DOHH2 (cell line): Measurements from ENCODE around the gene MAK.
A peak's percentile ranks its signal among the peaks of the same experiment; 100 is the strongest.

Experiments
- H3F3A ChIP-seq: fragments of 200-600 bp; sonication (generic), shearing (Covaris generic); 2 replicates; pipeline ENCODE4 v1.6.0; 2016; ENCODE audit warnings: antibody characterized with exemption, mild to moderate bottlenecking; ENCODE audit not compliant: control insufficient read depth, insufficient read depth
- H3K27ac ChIP-seq: fragments of 200-600 bp; sonication (generic); 2 replicates; pipeline ENCODE4 v1.5.1; 2014; ENCODE audit warnings: low read depth, mild to moderate bottlenecking, low read length, moderate library complexity
- H3K27me3 ChIP-seq: fragments of 200-600 bp; sonication (generic); 2 replicates; pipeline ENCODE4 v1.6.1; 2014; ENCODE audit warnings: mild to moderate bottlenecking, low read length, mixed read lengths; ENCODE audit not compliant: control insufficient read depth
- H3K36me3 ChIP-seq: fragments of 200-600 bp; sonication (generic); 2 replicates; pipeline ENCODE4 v1.6.1; 2014; ENCODE audit warnings: mild to moderate bottlenecking, low read length, moderate library complexity, mixed read lengths; ENCODE audit not compliant: control insufficient read depth
- H3K4me1 ChIP-seq: fragments of 200-600 bp; sonication (generic); 2 replicates; pipeline ENCODE4 v1.6.1; 2014; ENCODE audit warnings: mild to moderate bottlenecking, low read length, mixed read lengths; ENCODE audit not compliant: control insufficient read depth
- H3K4me2 ChIP-seq: fragments of 200-600 bp; sonication (generic); 2 replicates; pipeline ENCODE4 v1.6.0; 2014; ENCODE audit warnings: mild to moderate bottlenecking, low read length, moderate library complexity
- H3K4me3 ChIP-seq: fragments of 200-600 bp; sonication (generic); 2 replicates; pipeline ENCODE4 v1.5.1; 2014; ENCODE audit warnings: mild to moderate bottlenecking, low read length, mixed read lengths
- H3K79me2 ChIP-seq: fragments of 200-600 bp; sonication (generic); 2 replicates; pipeline ENCODE4 v1.6.1; 2014; ENCODE audit warnings: mild to moderate bottlenecking, low read length, mixed read lengths; ENCODE audit not compliant: control insufficient read depth
- H3K9me2 ChIP-seq: fragments of 200-600 bp; sonication (generic); replicated peaks from 2 replicates; pipeline ENCODE4 v1.6.1; 2014; ENCODE audit warnings: mild to moderate bottlenecking, low read length, mixed read lengths; ENCODE audit not compliant: control insufficient read depth
- H3K9me3 ChIP-seq: fragments of 200-600 bp; sonication (generic); 2 replicates; pipeline ENCODE4 v1.6.1; 2014; ENCODE audit warnings: antibody characterized with exemption, low read length, mixed read lengths; ENCODE audit not compliant: control insufficient read depth, insufficient read depth
- H4K20me1 ChIP-seq: fragments of 200-600 bp; sonication (generic); 2 replicates; pipeline ENCODE4 v1.6.0; 2014; ENCODE audit warnings: low read depth, mild to moderate bottlenecking, antibody characterized with exemption, low read length, moderate library complexity; ENCODE audit not compliant: control insufficient read depth, insufficient read depth
- CTCF ChIP-seq: fragments of 200-600 bp; sonication (generic); IDR thresholded peaks from one replicate; pipeline ENCODE4 v1.5.1; 2014; ENCODE audit warnings: antibody characterized with exemption, mild to moderate bottlenecking, low read depth, low read length; ENCODE audit not compliant: poor library complexity, severe bottlenecking
- EZH2phosphoT487 ChIP-seq: fragments of 200-600 bp; sonication (generic); IDR thresholded peaks from 2 replicates; pipeline ENCODE4 v1.6.1; 2017; ENCODE audit warnings: borderline replicate concordance, mild to moderate bottlenecking, antibody characterized with exemption, low read length, moderate library complexity, mixed read lengths

The MAK gene

GRCh38 chr6:10730254-10730653, 108.1 kb downstream of the MAK start:
- peaks cover 25% of the 10 kb centered on the region for H3K36me3 ChIP-seq
- no peaks in the 10 kb centered on the region for H3K27me3 ChIP-seq
- H3K4me1 ChIP-seq, result no peaks in the 10 kb centered on the region
- H3K4me2 ChIP-seq, result no peak overlapping the region
- no peaks in the 10 kb centered on the region for H4K20me1 ChIP-seq
- no peaks in the 10 kb centered on the region for H3K79me2 ChIP-seq
- H3K9me3 ChIP-seq, result no peaks in the 10 kb centered on the region
- H3K27ac ChIP-seq, result no peak overlapping the region
- H3K9me2 ChIP-seq, result no peaks in the 10 kb centered on the region
- H3K4me3 ChIP-seq, result no peak overlapping the region
- H3F3A ChIP-seq, result peaks cover 3% of the 10 kb centered on the region; the same call in 1 of the 2 replicates
- no peak for TF ChIP-seq CTCF
- no peak for TF ChIP-seq EZH2phosphoT487

GRCh38 chr6:10725716-10726115, 112.6 kb downstream of the MAK start:
- no peaks in the 10 kb centered on the region for H3K9me2 ChIP-seq
- TF ChIP-seq EZH2phosphoT487, result no peak
- TF ChIP-seq CTCF, result no peak
- no peaks in the 10 kb centered on the region for H4K20me1 ChIP-seq
- H3K79me2 ChIP-seq, result peaks cover 29% of the 10 kb centered on the region
- peaks cover 12% of the 10 kb centered on the region for H3F3A ChIP-seq
- peaks cover 29% of the 10 kb centered on the region for H3K4me1 ChIP-seq
- no peak overlapping the region for H3K27ac ChIP-seq
- H3K27me3 ChIP-seq, result no peaks in the 10 kb centered on the region
- H3K4me2 ChIP-seq, result no peak overlapping the region
- no peak overlapping the region for H3K4me3 ChIP-seq
- H3K36me3 ChIP-seq, result peaks cover 29% of the 10 kb centered on the region
- H3K9me3 ChIP-seq, result peaks cover 4% of the 10 kb centered on the region; the same call in 1 of the 2 replicates

- TF ChIP-seq EZH2phosphoT487, result no peak
- TF ChIP-seq CTCF, result no peak
- peaks cover 4% of the 10 kb centered on the region; the same call in 1 of the 2 replicates for H3K9me3 ChIP-seq
- peaks cover 34% of the 10 kb centered on the region for H3K4me1 ChIP-seq
- no peaks in the 10 kb centered on the region for H3K27me3 ChIP-seq
- H3K79me2 ChIP-seq, result peaks cover 29% of the 10 kb centered on the region
- H4K20me1 ChIP-seq, result no peaks in the 10 kb centered on the region
- no peak overlapping the region for H3K4me3 ChIP-seq
- H3K4me2 ChIP-seq, result no peak overlapping the region; the same call in 1 of the 2 replicates
- peaks cover 25% of the 10 kb centered on the region for H3K36me3 ChIP-seq
- H3K27ac ChIP-seq, result no peak overlapping the region
- H3F3A ChIP-seq, result peaks cover 10% of the 10 kb centered on the region
- H3K9me2 ChIP-seq, result no peaks in the 10 kb centered on the region
These were observed 113.3 kb downstream of the MAK start for GRCh38 chr6:10725044-10725443.

- Histone ChIP-seq H3F3A (peaks cover 9% of the 10 kb centered on the region), H3K27ac (peak overlapping the region; percentile 64), H4K20me1 (no peaks in the 10 kb centered on the region), H3K9me2 (no peaks in the 10 kb centered on the region), H3K4me1 (peaks cover 38% of the 10 kb centered on the region), H3K4me3 (peak overlapping the region; percentile 87), H3K4me2 (peak overlapping the region; percentile 83), H3K79me2 (peaks cover 29% of the 10 kb centered on the region), H3K27me3 (no peaks in the 10 kb centered on the region), H3K9me3 (peaks cover 17% of the 10 kb centered on the region), H3K36me3 (peaks cover 23% of the 10 kb centered on the region)
- no peak for TF ChIP-seq CTCF
- no peak for TF ChIP-seq EZH2phosphoT487
These were observed 114.8 kb downstream of the MAK start for GRCh38 chr6:10723567-10723881.
